Upper lobe of left lung (tissue), 6 donors: ENCODE data around the gene PROX2. TPM values are rescaled to one million over a fixed set of nuclear protein-coding genes. Genes with fewer than 3 reads are reported as not detected.

Experiments
- ATAC-seq, 2 donors: fragments of 200-7000 bp; cut with Tn5 transposase; one replicate each; pipeline ENCODE4 v1.9.1; 2022; ENCODE audit warnings: mild to moderate bottlenecking in 2 of 2, moderate library complexity in 2 of 2; ENCODE audit not compliant: low FRiP score in 2 of 2
- DNase-seq, 2 donors: peaks; one replicate each; pipeline ENCODE4 v3.0.0-alpha.2; 2019 to 2020
- H3K27ac ChIP-seq, 4 donors: fragments of 200-600 bp; sonication (generic); one replicate each; pipeline ENCODE4 v1.5.1; 2016 to 2019
- H3K27me3 ChIP-seq, 4 donors: fragments of 200-600 bp; sonication (generic); one replicate each; pipeline ENCODE4 v1.5.1; 2017 to 2019
- H3K36me3 ChIP-seq, 4 donors: fragments of 200-600 bp; sonication (generic); one replicate each; pipeline ENCODE4 v1.5.1; 2016 to 2019
- H3K4me1 ChIP-seq, 4 donors: fragments of 200-600 bp; sonication (generic); one replicate each; pipeline ENCODE4 v1.5.1; 2018 to 2019
- H3K4me3 ChIP-seq, 4 donors: fragments of 200-600 bp; sonication (generic); one replicate each; pipeline ENCODE4 v1.5.1; 2017 to 2019; ENCODE audit warnings: mild to moderate bottlenecking in 2 of 4, moderate library complexity in 1 of 4
- H3K9me3 ChIP-seq, 4 donors: fragments of 200-600 bp; sonication (generic); one replicate each; pipeline ENCODE4 v1.5.1; 2018 to 2019
- EP300 ChIP-seq, 4 donors: sonication (generic); formaldehyde crosslinking; IDR thresholded peaks; one replicate each; pipeline ENCODE4 v1.5.1; 2017; ENCODE audit warnings: antibody characterized with exemption in 4 of 4, control low read depth in 2 of 4
- POLR2A ChIP-seq, 4 donors: fragments of 450-650 bp; IDR thresholded peaks; one replicate each; pipeline ENCODE4 v1.5.1; 2016 to 2017; ENCODE audit warnings: antibody characterized with exemption in 4 of 4, mild to moderate bottlenecking in 2 of 4
- POLR2AphosphoS5 ChIP-seq, 2 donors: sonication (generic); formaldehyde crosslinking; IDR thresholded peaks; one replicate each; pipeline ENCODE4 v1.5.1; 2017; ENCODE audit warnings: antibody characterized with exemption in 2 of 2
- WGBS, 2 donors: methylation state at CpG; one replicate each; pipeline ENCODE4 v1.1.5; 2017 to 2018; 5-methylcytosine and 5-hydroxymethylcytosine counted together
- total RNA-seq, 6 donors: library from RNA; depleted of rRNA in 4 of 6; stranded (reverse); fragments of >200 nt in 4 of 6; gene quantifications; one replicate each; pipeline versions ENCODE4 v1.1.0 to v1.2.1, GENCODE V29; 2016 to 2021
- TF ChIP-seq, protein P1 (sequence below), 6 experiments: fragments of 450-650 bp in 4 of 6; fragments of 200-600 bp in 2 of 6; sonication (generic) in 2 of 6; IDR thresholded peaks; one replicate each; pipeline ENCODE4 v1.5.1; 2016 to 2019; ENCODE audit warnings: antibody characterized with exemption in 6 of 6
- donor health status: DM: no; HTN: no; CAD: no; lungs with moderate emphysema.
- donor health status: DM: no; HTN: yes; CAD: no; lungs with severe emphysema.

The PROX2 gene
- total RNA-seq, 6 donors from 2014 or later, result 0.07 to 0.11 TPM; not detected in 4

- no peaks in the 10 kb centered on the region for H3K36me3 ChIP-seq
- H3K27me3 ChIP-seq, result no peaks in the 10 kb centered on the region
- no peaks in the 10 kb centered on the region for H3K9me3 ChIP-seq
- H3K4me3 ChIP-seq, result peak overlapping the region in 3 of 4 donors; percentile 56 to 66 (median 58)
- no peak for DNase-seq
- no peak for ATAC-seq
- peaks cover 11 to 24% (median 13%) of the 10 kb centered on the region in 4 donors for H3K4me1 ChIP-seq
- 85 to 94% methylated on average over 16 to 19 of the region's 19 CpGs for WGBS, 2 donors
- TF ChIP-seq POLR2AphosphoS5 (IDR thresholded peaks at IDR 0.05) (no peak), EP300 (IDR thresholded peaks at IDR 0.05) (no peak), POLR2A (IDR thresholded peaks at IDR 0.05) (no peak)
- TF ChIP-seq, protein P1, sequence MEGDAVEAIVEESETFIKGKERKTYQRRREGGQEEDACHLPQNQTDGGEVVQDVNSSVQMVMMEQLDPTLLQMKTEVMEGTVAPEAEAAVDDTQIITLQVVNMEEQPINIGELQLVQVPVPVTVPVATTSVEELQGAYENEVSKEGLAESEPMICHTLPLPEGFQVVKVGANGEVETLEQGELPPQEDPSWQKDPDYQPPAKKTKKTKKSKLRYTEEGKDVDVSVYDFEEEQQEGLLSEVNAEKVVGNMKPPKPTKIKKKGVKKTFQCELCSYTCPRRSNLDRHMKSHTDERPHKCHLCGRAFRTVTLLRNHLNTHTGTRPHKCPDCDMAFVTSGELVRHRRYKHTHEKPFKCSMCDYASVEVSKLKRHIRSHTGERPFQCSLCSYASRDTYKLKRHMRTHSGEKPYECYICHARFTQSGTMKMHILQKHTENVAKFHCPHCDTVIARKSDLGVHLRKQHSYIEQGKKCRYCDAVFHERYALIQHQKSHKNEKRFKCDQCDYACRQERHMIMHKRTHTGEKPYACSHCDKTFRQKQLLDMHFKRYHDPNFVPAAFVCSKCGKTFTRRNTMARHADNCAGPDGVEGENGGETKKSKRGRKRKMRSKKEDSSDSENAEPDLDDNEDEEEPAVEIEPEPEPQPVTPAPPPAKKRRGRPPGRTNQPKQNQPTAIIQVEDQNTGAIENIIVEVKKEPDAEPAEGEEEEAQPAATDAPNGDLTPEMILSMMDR (IDR thresholded peaks at IDR 0.05), result no peak
- peak overlapping the region in 1 of 4 donors; percentile 75 for H3K27ac ChIP-seq
Measured at GRCh38 chr14:74921987-74922751, 46.2 kb upstream of the PROX2 start.

DNA sequence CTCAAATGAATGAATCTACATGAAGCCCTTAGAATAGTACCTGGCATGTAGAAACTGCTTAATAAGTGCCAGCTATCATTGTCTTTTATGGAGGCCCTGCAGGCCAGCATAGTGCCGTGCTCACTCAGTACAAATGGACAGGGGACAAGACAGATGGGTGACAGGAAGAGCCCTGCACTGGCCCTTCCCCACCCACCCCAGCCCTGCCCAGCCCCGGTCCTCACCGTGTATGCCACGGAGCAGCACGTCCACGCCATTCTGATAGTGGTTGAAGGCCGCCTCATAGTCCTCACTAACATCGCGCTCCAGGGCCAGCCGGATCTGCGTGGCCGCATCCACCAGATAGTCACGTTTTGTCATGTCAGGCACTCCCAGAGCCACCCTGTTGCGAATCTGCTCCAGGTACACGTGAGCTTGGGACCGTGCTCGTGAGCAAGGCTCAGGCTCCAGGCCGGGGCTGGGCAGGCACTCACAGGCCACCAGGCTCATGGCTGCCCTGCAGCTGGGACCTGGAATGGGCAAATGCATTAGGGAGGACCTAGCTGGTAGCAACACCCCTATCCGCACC, 45.2 kb upstream of the PROX2 start:
- DNase-seq (peak in 1 of 2 donors; percentile 79), ATAC-seq (no peak)
- H3K27ac ChIP-seq, result no peak overlapping the region
- no peaks in the 10 kb centered on the region for H3K27me3 ChIP-seq
- H3K4me1 ChIP-seq, result peaks cover 11 to 24% (median 15%) of the 10 kb centered on the region in 4 donors
- no peaks in the 10 kb centered on the region for H3K36me3 ChIP-seq
- 90 to 96% methylated on average over 19 of the region's 19 CpGs for WGBS, 2 donors
- TF ChIP-seq EP300 (IDR thresholded peaks at IDR 0.05), result no peak
- TF ChIP-seq, protein P1 (IDR thresholded peaks at IDR 0.05), result no peak
- TF ChIP-seq POLR2A (IDR thresholded peaks at IDR 0.05), result no peak
- TF ChIP-seq POLR2AphosphoS5 (IDR thresholded peaks at IDR 0.05), result no peak
- H3K4me3 ChIP-seq, result no peak overlapping the region
- H3K9me3 ChIP-seq, result no peaks in the 10 kb centered on the region

GRCh38 chr14:74920281-74920680, 44.3 kb upstream of the PROX2 start:
- DNase-seq, result no peak
- WGBS, 2 donors, result 80 to 82% methylated on average over 4 of the region's 4 CpGs
- Histone ChIP-seq H3K27ac (no peak overlapping the region), H3K36me3 (no peaks in the 10 kb centered on the region), H3K9me3 (no peaks in the 10 kb centered on the region), H3K27me3 (no peaks in the 10 kb centered on the region), H3K4me3 (no peak overlapping the region), H3K4me1 (peaks cover 11 to 24% (median 15%) of the 10 kb centered on the region in 4 donors)
- TF ChIP-seq EP300 (IDR thresholded peaks at IDR 0.05), result no peak
- no peak for ATAC-seq

GRCh38 chr14:74919421-74920165, 43.6 kb upstream of the PROX2 start:
- no peak overlapping the region for H3K4me3 ChIP-seq
- H3K27me3 ChIP-seq, result no peaks in the 10 kb centered on the region
- WGBS, 2 donors, result 82 to 95% methylated on average over 18 to 19 of the region's 22 CpGs
- no peaks in the 10 kb centered on the region for H3K36me3 ChIP-seq
- peaks cover 11 to 24% (median 15%) of the 10 kb centered on the region in 4 donors for H3K4me1 ChIP-seq
- DNase-seq (peak in 1 of 2 donors; percentile 61), ATAC-seq (no peak)
- H3K27ac ChIP-seq, result no peak overlapping the region
- H3K9me3 ChIP-seq, result no peaks in the 10 kb centered on the region
- TF ChIP-seq EP300 (IDR thresholded peaks at IDR 0.05) (no peak), POLR2AphosphoS5 (IDR thresholded peaks at IDR 0.05) (no peak), POLR2A (IDR thresholded peaks at IDR 0.05) (no peak)
- TF ChIP-seq, protein P1 (IDR thresholded peaks at IDR 0.05), result no peak

DNA sequence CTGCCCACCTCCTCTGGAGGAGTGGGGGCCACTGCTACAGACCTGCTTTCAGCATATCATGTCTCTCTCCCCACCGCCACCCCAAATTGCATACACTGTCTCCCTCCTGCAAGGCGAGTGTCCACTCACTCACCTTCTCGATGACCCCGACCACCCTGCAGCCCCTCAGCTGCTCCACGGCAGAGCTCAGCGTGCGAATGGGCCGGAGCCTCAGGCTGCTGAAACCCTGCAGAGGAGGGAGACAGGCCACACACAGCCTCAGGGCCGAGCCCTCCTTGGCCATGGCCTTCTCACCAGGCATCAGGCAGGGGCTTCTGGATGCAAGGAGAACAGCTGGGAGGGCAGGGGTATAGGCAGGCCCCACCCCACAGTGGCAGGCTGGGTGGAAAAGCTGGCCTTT, 42.4 kb upstream of the PROX2 start:
- no peak for ATAC-seq
- 92 to 95% methylated on average over 9 of the region's 9 CpGs for WGBS, 2 donors
- H3K9me3 ChIP-seq, result no peaks in the 10 kb centered on the region
- TF ChIP-seq POLR2A (IDR thresholded peaks at IDR 0.05), result no peak
- no peak for TF ChIP-seq EP300 (IDR thresholded peaks at IDR 0.05)
- TF ChIP-seq, protein P1 (IDR thresholded peaks at IDR 0.05), result no peak
- no peak for TF ChIP-seq POLR2AphosphoS5 (IDR thresholded peaks at IDR 0.05)
- H3K27me3 ChIP-seq, result no peaks in the 10 kb centered on the region
- H3K36me3 ChIP-seq, result no peaks in the 10 kb centered on the region
- peaks cover 7 to 21% (median 13%) of the 10 kb centered on the region in 4 donors for H3K4me1 ChIP-seq
- peak in 1 of 2 donors; percentile 55 for DNase-seq
- no peak overlapping the region for H3K4me3 ChIP-seq
- no peak overlapping the region for H3K27ac ChIP-seq
